Mesenchymal stem cell (in vitro differentiated cells and primary cell): Measurements from ENCODE around the gene KCND3.

Source experiments
- DNase-seq: peaks from one replicate; pipeline ENCODE4 v3.0.0-alpha.2; 2013
- H2AFZ ChIP-seq: one replicate; pipeline ENCODE4 v1.6.1; 2013; ENCODE audit warnings: low read depth, mild to moderate bottlenecking, control low read depth, inconsistent platforms, low read length, moderate library complexity
- H2AK5ac ChIP-seq: 2 replicates; pipeline ENCODE4 v1.6.1; 2013; ENCODE audit warnings: low read length, moderate library complexity, mild to moderate bottlenecking, inconsistent platforms; ENCODE audit not compliant: severe bottlenecking
- H2BK120ac ChIP-seq: one replicate; pipeline ENCODE4 v1.6.1; 2013; ENCODE audit warnings: low read depth, mild to moderate bottlenecking, inconsistent platforms, low read length, moderate library complexity
- H2BK12ac ChIP-seq, 2 experiments: one replicate each; pipeline ENCODE4 v1.6.1; 2013; ENCODE audit warnings: inconsistent platforms in 2 of 2, low read length in 2 of 2, mild to moderate bottlenecking in 2 of 2, moderate library complexity in 2 of 2, control low read depth in 1 of 2
- H2BK15ac ChIP-seq: one replicate; pipeline ENCODE4 v1.6.1; 2013; ENCODE audit warnings: mild to moderate bottlenecking, low read depth, inconsistent platforms; ENCODE audit not compliant: poor library complexity, severe bottlenecking
- H2BK5ac ChIP-seq: 2 replicates; pipeline ENCODE4 v1.6.1; 2013; ENCODE audit warnings: low read depth, mild to moderate bottlenecking, low read length, control low read depth, inconsistent platforms; ENCODE audit not compliant: poor library complexity, severe bottlenecking
- H3K14ac ChIP-seq, 2 experiments: one replicate each; pipeline ENCODE4 v1.6.1; 2013; ENCODE audit warnings: inconsistent platforms in 2 of 2, low read length in 2 of 2, control low read depth in 1 of 2, mild to moderate bottlenecking in 1 of 2, moderate library complexity in 1 of 2
- H3K18ac ChIP-seq, 2 experiments: one replicate each; pipeline ENCODE4 v1.6.1; 2013; ENCODE audit warnings: inconsistent platforms in 2 of 2, low read length in 2 of 2, control low read depth in 1 of 2, low read depth in 1 of 2, mild to moderate bottlenecking in 1 of 2
- H3K23ac ChIP-seq, 2 experiments: one replicate each; pipeline ENCODE4 v1.6.1; 2013; ENCODE audit warnings: inconsistent platforms in 2 of 2, low read length in 2 of 2, mild to moderate bottlenecking in 2 of 2, moderate library complexity in 2 of 2, control low read depth in 1 of 2
- H3K27ac ChIP-seq: 2 replicates; pipeline ENCODE4 v1.5.1; 2013; ENCODE audit warnings: mild to moderate bottlenecking, moderate library complexity, low read length, control low read depth, inconsistent platforms; ENCODE audit not compliant: poor library complexity, severe bottlenecking
- H3K27me3 ChIP-seq, 2 experiments: 2 replicates each; pipeline versions ENCODE4 v1.6.1 to v1.7.0; 2013; ENCODE audit warnings: low read length in 2 of 2, mild to moderate bottlenecking in 2 of 2, moderate library complexity in 2 of 2, control low read depth in 1 of 2, inconsistent platforms in 1 of 2; ENCODE audit not compliant: control insufficient read depth in 1 of 2, insufficient read depth in 1 of 2
- H3K36me3 ChIP-seq, 2 experiments: 2 replicates each; pipeline versions ENCODE4 v1.6.1 to v1.7.0; 2013; ENCODE audit warnings: low read length in 2 of 2, control low read depth in 1 of 2, inconsistent platforms in 1 of 2, low read depth in 1 of 2, mild to moderate bottlenecking in 1 of 2; ENCODE audit not compliant: insufficient read depth in 2 of 2, control insufficient read depth in 1 of 2
- H3K4ac ChIP-seq, 2 experiments: one replicate each; pipeline ENCODE4 v1.6.1; 2013; ENCODE audit warnings: inconsistent platforms in 2 of 2, low read length in 2 of 2, mild to moderate bottlenecking in 2 of 2, moderate library complexity in 2 of 2, control low read depth in 1 of 2, low read depth in 1 of 2
- H3K4me1 ChIP-seq: 2 replicates; pipeline ENCODE4 v1.6.1; 2013; ENCODE audit warnings: low read depth, low read length, control low read depth; ENCODE audit not compliant: control insufficient read depth, insufficient read depth
- H3K4me2 ChIP-seq: 2 replicates; pipeline ENCODE4 v1.6.1; 2013; ENCODE audit warnings: low read length, mild to moderate bottlenecking, inconsistent platforms; ENCODE audit not compliant: poor library complexity, severe bottlenecking
- H3K4me3 ChIP-seq, 2 experiments: 2 replicates each; pipeline versions ENCODE4 v1.5.1 to v1.7.0; 2013; ENCODE audit warnings: low read length in 2 of 2, mild to moderate bottlenecking in 2 of 2, control low read depth in 1 of 2, low read depth in 1 of 2; ENCODE audit not compliant: insufficient read depth in 1 of 2
- H3K79me1 ChIP-seq: replicated peaks from 2 replicates; pipeline ENCODE4 v1.6.1; 2013; ENCODE audit warnings: mild to moderate bottlenecking, control low read depth, low read length, inconsistent platforms; ENCODE audit not compliant: poor library complexity, severe bottlenecking
- H3K9ac ChIP-seq: 2 replicates; pipeline ENCODE4 v1.7.0; 2013; ENCODE audit warnings: mild to moderate bottlenecking, low read length, moderate library complexity
- H3K9me3 ChIP-seq: 2 replicates; pipeline ENCODE4 v1.7.0; 2013; ENCODE audit warnings: mild to moderate bottlenecking, low read length; ENCODE audit not compliant: control insufficient read depth
- H4K8ac ChIP-seq: one replicate; pipeline ENCODE4 v1.6.1; 2013; ENCODE audit warnings: inconsistent platforms, mild to moderate bottlenecking, low read length, moderate library complexity
- H4K91ac ChIP-seq: one replicate; pipeline ENCODE4 v1.6.1; 2013; ENCODE audit warnings: mild to moderate bottlenecking, low read length, inconsistent platforms
- WGBS: methylation state at CpG from one replicate; pipeline ENCODE4 v1.1.7; 2013; ENCODE audit warnings: mixed read lengths; 5-methylcytosine and 5-hydroxymethylcytosine counted together

The KCND3 gene

DNA sequence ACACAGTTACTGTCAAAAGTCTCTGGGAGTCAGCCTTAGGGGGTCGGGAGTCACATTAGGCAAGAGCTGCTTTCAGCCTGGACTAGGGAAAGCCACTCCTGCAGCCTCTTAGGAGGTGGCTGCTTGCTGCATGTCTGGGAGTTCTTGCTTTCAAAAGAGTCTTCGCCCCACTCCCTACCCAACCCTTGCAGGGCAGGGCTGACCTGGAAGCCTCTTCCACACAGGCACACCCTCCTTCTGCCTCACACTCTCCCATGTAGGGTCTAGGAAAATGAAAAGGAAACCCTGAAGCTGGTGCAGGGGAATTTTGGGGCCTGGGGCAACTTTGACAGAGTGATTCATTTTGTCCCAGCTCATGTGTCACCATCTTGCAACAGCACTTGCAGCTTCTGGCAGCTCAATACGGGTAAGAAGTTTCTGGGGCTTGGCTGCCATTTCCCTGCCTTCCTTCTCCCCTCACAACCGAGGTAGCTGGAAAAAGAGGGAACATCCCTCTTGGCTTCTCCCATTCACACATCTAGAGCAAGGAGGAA, 37.3 kb downstream of the KCND3 start:
- Histone ChIP-seq H3K4me1 (no peaks in the 10 kb centered on the region), H2BK12ac (no peak overlapping the region), H3K79me1 (no peaks in the 10 kb centered on the region), H3K36me3 (no peaks in the 10 kb centered on the region), H3K4me3 (no peak overlapping the region), H2BK5ac (no peak overlapping the region), H3K27ac (no peak overlapping the region), H3K9ac (no peak overlapping the region), H2AFZ (no peak overlapping the region), H3K14ac (no peak overlapping the region), H4K8ac (no peak overlapping the region), H3K23ac (no peak overlapping the region), H3K4me2 (no peak overlapping the region), H3K18ac (no peak overlapping the region), H2AK5ac (no peak overlapping the region), H3K4ac (no peak overlapping the region), H3K9me3 (no peaks in the 10 kb centered on the region), H2BK15ac (no peak overlapping the region), H3K27me3 (peaks cover 0 to 51% of the 10 kb centered on the region in 2 experiments), H4K91ac (no peak overlapping the region), H2BK120ac (no peak overlapping the region)
- no peak for DNase-seq
- 40% methylated on average over 2 of the region's 4 CpGs for WGBS

DNA sequence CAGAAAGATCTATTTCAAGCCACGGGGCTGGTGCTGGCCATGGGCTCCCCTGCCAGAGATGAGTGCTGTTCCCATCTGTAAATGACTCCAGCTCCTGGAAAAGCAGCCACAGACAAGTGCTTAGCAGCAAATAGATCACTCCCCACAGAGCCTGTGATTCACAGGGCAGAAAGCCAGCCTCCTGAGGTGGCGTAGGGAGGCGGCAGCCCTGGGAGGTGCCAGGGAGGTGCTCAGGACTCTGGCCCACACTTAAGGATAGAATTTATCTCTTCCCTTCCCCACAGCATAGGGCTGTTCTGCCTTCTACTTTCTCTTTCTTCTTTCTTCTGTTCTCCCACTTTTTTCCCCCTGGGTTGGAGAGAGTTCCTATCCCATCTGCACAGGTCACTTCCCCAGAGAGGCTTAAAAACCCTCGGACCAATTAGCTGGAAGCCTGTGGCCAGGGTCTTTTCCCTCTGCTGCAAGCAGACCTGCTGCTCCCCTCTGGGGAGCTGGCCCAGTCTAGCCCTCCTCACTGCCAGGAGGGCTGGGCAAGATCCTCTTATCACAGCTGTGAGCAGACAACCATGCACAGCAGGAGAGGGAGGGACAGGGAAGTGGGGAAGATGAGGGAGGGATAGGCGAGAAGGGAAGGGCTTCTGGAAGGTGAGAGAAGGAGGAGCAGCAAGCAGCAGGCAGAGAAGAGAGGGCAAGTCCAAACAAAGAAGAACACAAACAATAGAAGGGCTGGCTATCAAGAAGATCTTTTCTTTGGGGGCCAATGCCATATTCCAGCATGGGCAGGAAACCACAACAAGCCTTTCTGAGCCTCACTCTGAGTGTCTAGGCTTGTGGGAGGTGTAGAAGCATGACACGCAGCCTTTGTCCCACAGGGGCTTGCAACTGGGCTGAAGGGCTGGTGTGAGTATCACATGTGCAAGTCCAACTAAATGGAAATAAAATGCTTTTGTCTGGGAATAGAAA, 41.0 kb downstream of the KCND3 start:
- Histone ChIP-seq H3K79me1 (no peaks in the 10 kb centered on the region), H2BK5ac (no peak overlapping the region), H3K23ac (no peak overlapping the region), H3K4ac (no peak overlapping the region), H2AFZ (no peak overlapping the region), H2BK15ac (no peak overlapping the region), H3K9ac (peak overlapping the region; percentile 11), H3K27ac (no peak overlapping the region), H3K4me3 (peak overlapping the region in 1 of 2 experiments; percentile 37), H2AK5ac (no peak overlapping the region), H3K9me3 (no peaks in the 10 kb centered on the region), H3K27me3 (peaks cover 0 to 58% of the 10 kb centered on the region in 2 experiments), H4K91ac (no peak overlapping the region), H3K4me1 (no peaks in the 10 kb centered on the region), H2BK120ac (no peak overlapping the region), H3K4me2 (no peak overlapping the region), H3K18ac (no peak overlapping the region), H3K36me3 (no peaks in the 10 kb centered on the region), H4K8ac (no peak overlapping the region), H2BK12ac (no peak overlapping the region), H3K14ac (no peak overlapping the region)
- 42% methylated on average over 6 of the region's 6 CpGs for WGBS
- no peak for DNase-seq

DNA sequence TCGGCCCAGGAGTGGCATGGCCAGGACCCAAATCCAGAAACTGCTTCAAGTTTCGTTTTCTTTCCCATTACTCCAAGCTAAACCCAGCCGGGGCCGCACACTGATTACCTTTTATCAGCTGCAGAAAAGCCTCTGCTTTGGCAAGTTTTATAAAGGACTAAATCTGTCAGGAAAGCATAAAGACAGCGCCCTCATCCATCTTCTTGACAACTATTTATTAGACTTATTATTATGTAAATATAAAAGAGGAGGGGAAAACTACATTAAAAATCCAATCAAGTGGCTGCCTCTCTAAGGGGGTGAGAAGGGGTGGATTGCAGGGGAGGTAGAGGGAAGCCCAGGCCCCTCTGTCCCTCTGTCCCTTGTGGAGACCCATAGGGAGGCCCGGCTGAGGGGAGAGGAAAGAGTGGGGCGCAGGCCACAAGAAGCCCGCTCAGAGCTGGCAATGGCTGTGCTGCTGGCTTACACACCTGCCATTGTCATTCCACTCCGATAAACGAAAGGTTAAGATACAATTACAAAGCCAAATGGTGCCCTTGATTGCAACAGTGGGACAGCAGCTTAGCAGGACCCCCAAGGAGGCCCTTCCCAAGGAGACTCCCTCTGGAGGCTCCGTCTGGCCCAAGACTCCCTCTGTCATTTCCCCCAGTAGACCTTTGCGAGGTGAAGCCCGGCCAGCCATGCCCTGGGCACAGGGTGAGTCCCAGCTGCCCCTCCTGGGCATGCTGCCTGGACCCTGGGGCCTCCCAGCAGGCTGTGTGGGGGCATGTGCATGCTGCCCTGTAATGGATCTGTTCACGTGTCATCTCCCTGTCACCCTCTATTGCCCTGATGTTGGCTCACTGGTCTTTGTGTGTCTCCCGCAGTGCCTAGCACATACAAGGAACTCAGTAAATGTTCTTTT, 45.4 kb downstream of the KCND3 start:
- Histone ChIP-seq H3K27me3 (peaks cover 0 to 63% of the 10 kb centered on the region in 2 experiments), H3K4me2 (no peak overlapping the region), H2BK120ac (no peak overlapping the region), H3K4me3 (no peak overlapping the region), H2BK15ac (no peak overlapping the region), H3K18ac (no peak overlapping the region), H2BK5ac (no peak overlapping the region), H3K36me3 (no peaks in the 10 kb centered on the region), H3K9ac (no peak overlapping the region), H3K4ac (no peak overlapping the region), H4K91ac (no peak overlapping the region), H2BK12ac (no peak overlapping the region), H3K23ac (no peak overlapping the region), H4K8ac (no peak overlapping the region), H2AFZ (no peak overlapping the region), H3K14ac (no peak overlapping the region), H3K79me1 (no peaks in the 10 kb centered on the region), H3K9me3 (no peaks in the 10 kb centered on the region), H2AK5ac (no peak overlapping the region), H3K4me1 (peaks cover 2% of the 10 kb centered on the region), H3K27ac (no peak overlapping the region)
- DNase-seq, result no peak
- WGBS, result 81% methylated on average over 14 of the region's 15 CpGs

DNA sequence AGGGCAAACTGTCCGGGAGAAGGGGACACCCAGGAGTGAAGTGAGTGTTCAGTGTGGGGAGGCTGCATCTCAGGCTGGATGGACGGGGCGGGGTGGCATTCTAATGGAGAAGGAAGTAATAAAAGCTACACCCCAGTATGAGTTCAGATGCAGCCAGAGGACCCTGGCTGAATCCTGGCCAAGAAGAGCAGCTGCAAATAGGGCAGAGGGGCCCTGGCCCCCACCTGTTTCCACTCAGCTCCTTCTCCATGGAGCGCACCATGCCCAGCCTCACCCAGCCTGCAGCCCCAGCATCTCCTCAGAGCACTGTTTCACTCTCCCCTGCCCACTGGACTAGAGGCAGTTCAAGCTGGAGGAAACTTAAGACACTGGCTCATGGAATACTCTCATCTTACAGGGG, 46.4 kb downstream of the KCND3 start:
- H4K8ac ChIP-seq, result no peak overlapping the region
- H3K36me3 ChIP-seq, result no peaks in the 10 kb centered on the region
- H2AFZ ChIP-seq, result no peak overlapping the region
- no peak overlapping the region for H4K91ac ChIP-seq
- no peak overlapping the region for H3K4ac ChIP-seq
- H3K23ac ChIP-seq, result no peak overlapping the region
- WGBS, result 96% methylated on average over 4 of the region's 4 CpGs
- no peak overlapping the region for H3K4me2 ChIP-seq
- no peak overlapping the region for H3K4me3 ChIP-seq
- H2BK15ac ChIP-seq, result no peak overlapping the region
- peaks cover 3 to 63% of the 10 kb centered on the region in 2 experiments for H3K27me3 ChIP-seq
- no peaks in the 10 kb centered on the region for H3K79me1 ChIP-seq
- no peak overlapping the region for H2BK12ac ChIP-seq
- no peak for DNase-seq
- no peaks in the 10 kb centered on the region for H3K9me3 ChIP-seq
- no peak overlapping the region for H2BK120ac ChIP-seq
- H2BK5ac ChIP-seq, result no peak overlapping the region
- no peak overlapping the region for H3K9ac ChIP-seq
- H3K18ac ChIP-seq, result no peak overlapping the region
- H3K14ac ChIP-seq, result no peak overlapping the region
- peaks cover 2% of the 10 kb centered on the region for H3K4me1 ChIP-seq
- H2AK5ac ChIP-seq, result no peak overlapping the region
- no peak overlapping the region for H3K27ac ChIP-seq
